Neutrophil (primary cell): ENCODE results near the gene EXOSC7.

Experiments used
- H3K27ac ChIP-seq: fragments of 200-600 bp; sonication (generic); 2 replicates; pipeline ENCODE4 v1.5.1; 2016; ENCODE audit warnings: mild to moderate bottlenecking, moderate library complexity
- H3K27me3 ChIP-seq: fragments of 200-600 bp; sonication (generic); 2 replicates; pipeline ENCODE4 v1.6.0; 2016; ENCODE audit warnings: mild to moderate bottlenecking
- H3K36me3 ChIP-seq: fragments of 200-600 bp; sonication (generic); 2 replicates; pipeline ENCODE4 v1.5.1; 2017
- H3K4me1 ChIP-seq, 2 experiments: fragments of 200-600 bp in 1 of 2; sonication (generic) in 1 of 2; 1 replicate in 1 of 2; 2 replicates in 1 of 2; pipeline versions ENCODE4 v1.5.1 to v1.6.1; 2013 to 2016; ENCODE audit warnings: low read depth in 1 of 2, low read length in 1 of 2, mild to moderate bottlenecking in 1 of 2, moderate library complexity in 1 of 2; ENCODE audit not compliant: control insufficient read depth in 1 of 2, insufficient read depth in 1 of 2
- H3K4me3 ChIP-seq, 2 experiments: fragments of 200-600 bp in 1 of 2; sonication (generic) in 1 of 2; 1 replicate in 1 of 2; 2 replicates in 1 of 2; pipeline ENCODE4 v1.5.1; 2013 to 2016; ENCODE audit warnings: low read depth in 1 of 2, low read length in 1 of 2, mild to moderate bottlenecking in 1 of 2, moderate library complexity in 1 of 2
- H3K9me3 ChIP-seq: fragments of 200-600 bp; sonication (generic); 2 replicates; pipeline ENCODE4 v1.5.1; 2016
- TF ChIP-seq, protein P1 (sequence below): fragments of 200-600 bp; sonication (generic); IDR thresholded peaks from 2 replicates; pipeline ENCODE4 v1.5.1; 2016; ENCODE audit warnings: antibody characterized with exemption

EXOSC7 gene

DNA sequence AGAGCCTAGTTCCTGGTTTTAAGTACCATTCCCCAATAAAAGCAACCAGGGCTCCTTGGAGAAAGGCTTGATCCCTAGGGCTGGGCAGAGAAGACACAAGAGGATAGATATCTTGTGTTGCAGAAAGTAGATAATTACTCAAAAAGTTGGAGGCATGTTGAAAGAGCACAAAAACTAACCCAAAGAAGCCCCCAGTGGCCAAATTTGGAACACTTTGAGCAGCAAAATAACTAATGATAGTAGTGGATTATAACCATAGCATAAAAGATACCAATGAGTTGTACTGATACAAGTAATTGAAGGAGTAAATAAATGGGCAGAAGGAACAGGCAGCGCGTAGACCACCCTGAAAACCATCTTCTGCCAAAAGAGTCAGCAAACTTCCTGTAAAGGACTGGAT lies 12.0 kb downstream of the EXOSC7 start:
- Histone ChIP-seq H3K27ac (no peak overlapping the region), H3K4me1 (peaks cover 2 to 5% of the 10 kb centered on the region in 2 experiments), H3K4me3 (no peak overlapping the region), H3K9me3 (no peaks in the 10 kb centered on the region), H3K27me3 (no peaks in the 10 kb centered on the region), H3K36me3 (no peaks in the 10 kb centered on the region)
- TF ChIP-seq, protein P1, sequence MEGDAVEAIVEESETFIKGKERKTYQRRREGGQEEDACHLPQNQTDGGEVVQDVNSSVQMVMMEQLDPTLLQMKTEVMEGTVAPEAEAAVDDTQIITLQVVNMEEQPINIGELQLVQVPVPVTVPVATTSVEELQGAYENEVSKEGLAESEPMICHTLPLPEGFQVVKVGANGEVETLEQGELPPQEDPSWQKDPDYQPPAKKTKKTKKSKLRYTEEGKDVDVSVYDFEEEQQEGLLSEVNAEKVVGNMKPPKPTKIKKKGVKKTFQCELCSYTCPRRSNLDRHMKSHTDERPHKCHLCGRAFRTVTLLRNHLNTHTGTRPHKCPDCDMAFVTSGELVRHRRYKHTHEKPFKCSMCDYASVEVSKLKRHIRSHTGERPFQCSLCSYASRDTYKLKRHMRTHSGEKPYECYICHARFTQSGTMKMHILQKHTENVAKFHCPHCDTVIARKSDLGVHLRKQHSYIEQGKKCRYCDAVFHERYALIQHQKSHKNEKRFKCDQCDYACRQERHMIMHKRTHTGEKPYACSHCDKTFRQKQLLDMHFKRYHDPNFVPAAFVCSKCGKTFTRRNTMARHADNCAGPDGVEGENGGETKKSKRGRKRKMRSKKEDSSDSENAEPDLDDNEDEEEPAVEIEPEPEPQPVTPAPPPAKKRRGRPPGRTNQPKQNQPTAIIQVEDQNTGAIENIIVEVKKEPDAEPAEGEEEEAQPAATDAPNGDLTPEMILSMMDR: no peak

DNA sequence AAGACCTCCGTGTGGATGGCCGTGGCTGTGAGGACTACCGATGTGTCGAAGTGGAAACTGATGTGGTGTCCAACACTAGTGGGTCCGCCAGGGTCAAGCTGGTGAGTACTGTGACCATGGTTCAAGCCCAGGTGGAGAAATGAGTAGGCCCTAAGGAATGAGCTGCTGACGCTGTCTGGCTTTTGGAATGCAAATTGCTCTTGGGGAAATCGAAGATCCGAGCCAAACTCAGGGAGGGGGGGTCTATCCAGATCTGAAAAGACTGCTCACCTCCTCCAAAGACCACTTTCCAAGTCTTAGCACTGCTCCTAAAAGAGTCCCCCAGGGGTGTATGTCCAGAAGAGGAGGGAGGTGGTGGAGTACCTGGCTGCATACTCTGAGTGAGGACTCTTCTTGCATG lies 13.1 kb downstream of the EXOSC7 start:
- H3K27ac ChIP-seq: no peak overlapping the region
- TF ChIP-seq, protein P1: no peak
- no peaks in the 10 kb centered on the region for H3K27me3 ChIP-seq
- peaks cover 2 to 5% of the 10 kb centered on the region in 2 experiments for H3K4me1 ChIP-seq
- no peaks in the 10 kb centered on the region for H3K36me3 ChIP-seq
- H3K9me3 ChIP-seq: no peaks in the 10 kb centered on the region
- H3K4me3 ChIP-seq: no peak overlapping the region

DNA sequence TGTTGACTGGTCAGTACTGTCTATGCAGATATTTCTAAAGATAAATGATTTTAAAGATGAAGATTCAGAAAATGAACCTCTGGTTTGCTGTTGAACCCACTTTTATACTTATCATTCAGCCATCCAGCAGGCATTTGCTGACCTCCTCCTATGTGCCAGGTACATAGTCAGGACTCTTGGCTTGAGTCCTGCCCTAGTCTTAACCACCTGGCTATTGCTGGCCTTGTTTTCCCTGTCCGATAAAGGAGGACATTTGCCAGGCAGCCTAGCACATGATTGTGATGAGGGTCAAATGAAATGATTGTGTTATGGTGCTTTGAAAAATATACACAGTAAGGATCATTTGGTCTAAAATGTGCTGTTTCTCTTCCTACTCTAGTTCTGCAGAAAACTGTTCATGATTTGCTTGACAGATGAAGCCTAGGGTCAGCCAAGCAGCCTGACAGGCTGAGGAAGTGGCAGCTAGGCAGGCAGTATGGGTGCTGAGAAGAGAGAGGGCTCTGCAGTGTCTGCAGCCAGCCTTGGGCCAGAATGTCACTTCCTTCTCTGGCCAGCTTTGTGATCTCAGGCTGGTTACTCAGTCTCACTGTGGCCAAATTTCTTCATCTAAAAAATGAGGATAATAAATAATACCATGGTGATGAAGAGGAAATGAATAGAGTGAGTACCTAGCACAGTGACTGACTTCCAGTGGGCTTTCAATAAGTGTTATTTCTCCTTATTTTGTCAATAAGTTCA lies 13.8 kb downstream of the EXOSC7 start:
- Histone ChIP-seq H3K27me3 (no peaks in the 10 kb centered on the region), H3K9me3 (no peaks in the 10 kb centered on the region), H3K27ac (no peak overlapping the region), H3K36me3 (no peaks in the 10 kb centered on the region), H3K4me1 (peaks cover 0 to 2% of the 10 kb centered on the region in 2 experiments), H3K4me3 (no peak overlapping the region)
- TF ChIP-seq, protein P1: no peak

GRCh38 chr3:44991326-44991725 lies 15.3 kb downstream of the EXOSC7 start:
- TF ChIP-seq, protein P1: no peak
- H3K36me3 ChIP-seq: no peaks in the 10 kb centered on the region

DNA sequence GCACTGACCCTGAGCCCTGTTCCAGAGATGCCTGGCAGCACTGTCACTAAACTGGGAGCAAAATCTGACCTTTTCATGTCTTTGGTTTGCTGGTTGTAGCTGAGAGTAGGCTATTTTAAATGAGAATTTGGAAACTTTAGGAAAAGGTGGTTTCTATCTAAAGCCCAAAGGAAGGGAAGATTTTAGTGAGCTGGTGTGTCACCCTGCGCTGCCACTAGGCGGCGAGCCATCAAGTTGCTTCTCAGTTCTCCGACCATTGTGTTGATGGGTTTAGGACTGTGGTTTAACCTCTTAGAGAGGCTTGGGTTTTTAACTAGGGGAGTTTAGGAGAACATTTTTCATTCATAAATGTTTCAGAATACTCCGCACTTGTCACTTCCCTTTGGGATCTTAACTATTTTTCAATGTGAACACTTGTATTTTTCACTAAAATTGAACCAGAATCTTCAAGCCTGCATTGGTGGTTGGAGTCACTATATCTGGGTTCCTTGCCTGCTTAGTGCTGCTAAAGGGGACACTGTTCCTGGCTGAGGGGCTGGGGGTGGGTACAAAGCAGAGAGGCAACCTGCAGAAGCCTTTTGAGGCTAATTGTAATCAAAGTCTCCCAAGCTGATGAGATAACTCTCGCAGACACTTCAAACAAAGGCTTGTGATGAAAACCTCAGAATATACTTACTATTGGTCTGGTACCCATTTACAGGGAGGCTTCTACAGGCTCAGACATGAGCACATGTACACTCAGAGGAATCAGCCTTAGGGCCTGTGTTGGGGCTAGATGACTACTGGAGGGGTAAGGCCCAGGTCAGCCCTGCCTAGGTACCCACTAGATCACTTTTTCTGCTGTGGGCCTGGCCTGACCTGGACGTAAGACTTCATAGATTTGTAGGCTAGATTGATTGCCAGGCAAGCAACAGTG lies 16.8 kb downstream of the EXOSC7 start:
- Histone ChIP-seq H3K4me3 (no peak overlapping the region), H3K27ac (no peak overlapping the region), H3K4me1 (peaks cover 0 to 2% of the 10 kb centered on the region in 2 experiments), H3K36me3 (peaks cover 10% of the 10 kb centered on the region), H3K9me3 (no peaks in the 10 kb centered on the region), H3K27me3 (no peaks in the 10 kb centered on the region)
- TF ChIP-seq, protein P1: peak; percentile 76

More at GRCh38 chr3:44991326-44991725, 15.3 kb downstream of the EXOSC7 start:
- no peaks in the 10 kb centered on the region for H3K9me3 ChIP-seq
- H3K4me1 ChIP-seq: peaks cover 0 to 2% of the 10 kb centered on the region in 2 experiments
- no peak overlapping the region for H3K27ac ChIP-seq
- no peak overlapping the region for H3K4me3 ChIP-seq
- H3K27me3 ChIP-seq: no peaks in the 10 kb centered on the region
